ENCODE measurements around the gene EPN3.

Gene EPN3

DNA sequence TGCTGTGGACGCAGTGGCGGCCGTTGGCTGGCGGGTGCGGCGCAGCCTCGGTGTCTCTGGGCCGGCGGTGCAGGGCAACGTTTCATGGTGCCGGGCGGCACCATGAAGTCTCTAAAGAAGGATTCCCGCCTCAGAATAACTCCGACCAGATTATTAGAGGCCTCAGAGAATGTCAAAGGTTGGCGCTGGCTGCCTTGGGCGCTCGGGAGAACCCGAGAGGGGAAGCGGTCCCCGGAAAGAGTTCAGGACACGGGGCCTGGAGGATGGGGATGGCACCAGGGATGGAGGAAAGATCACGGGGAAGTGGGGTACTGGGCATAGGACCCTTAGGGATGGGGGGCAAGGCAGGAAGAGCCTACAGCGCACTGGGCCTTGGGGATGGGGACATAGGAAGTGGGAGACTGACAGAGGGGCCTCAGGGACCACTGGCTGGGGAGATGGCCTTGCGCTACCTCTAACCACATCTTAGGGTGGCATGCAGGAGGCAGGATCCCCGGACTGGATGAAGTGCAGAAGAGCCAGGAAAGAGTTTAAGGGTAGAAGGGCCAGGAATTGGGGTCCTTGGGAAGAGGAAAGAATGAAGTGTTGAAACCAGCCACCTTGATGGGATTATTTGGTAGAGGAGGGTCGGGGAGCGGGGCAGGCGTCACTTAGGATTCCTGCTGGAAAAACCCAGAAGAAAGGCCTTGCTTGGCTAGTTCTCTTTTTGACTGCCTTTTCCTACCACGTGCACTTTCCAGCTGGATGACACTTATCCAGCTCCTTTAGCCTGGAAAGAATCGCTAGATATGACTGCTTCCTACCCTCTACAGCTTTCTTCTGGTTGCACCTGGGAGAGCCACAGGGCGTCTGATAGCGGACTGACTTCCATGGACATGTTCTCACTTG lies 23.7 kb upstream of the EPN3 start:
- POLR2A ChIA-PET, result interaction anchor here (0.6 to 1.1 kb wide), 2 partner anchors 13 to 428 kb away, joined by 3 read pairs; no protein-coding TSS in a partner anchor

DNA sequence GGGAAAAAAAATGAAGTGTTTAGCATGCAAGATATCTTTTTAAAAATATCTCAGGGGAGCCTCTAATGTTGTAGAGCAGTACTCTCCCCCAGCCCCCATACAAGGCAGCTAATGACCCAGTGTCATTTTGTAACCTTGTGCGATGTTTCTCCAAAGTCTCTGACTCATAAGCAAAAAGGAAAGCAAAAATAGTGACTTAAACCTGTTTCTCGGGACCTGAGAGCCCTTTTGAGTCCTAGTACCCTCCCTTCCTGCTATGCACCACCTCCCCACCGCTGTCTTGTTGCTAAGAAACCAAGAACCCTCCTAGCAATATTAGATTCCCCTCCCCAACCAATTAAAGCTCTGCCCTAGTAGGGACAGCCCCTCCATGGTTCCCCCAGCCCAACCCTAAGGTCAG lies 21.5 kb upstream of the EPN3 start:
- Histone ChIP-seq H3K27ac (ENCODE audit: extremely low read depth, low read depth, low read length) (no peak overlapping the region), H3K36me3 (ENCODE audit: control insufficient read depth in 2 of 2, insufficient read depth in 1 of 2, low read length in 2 of 2) (no peaks in the 10 kb centered on the region), H3K9me3 (ENCODE audit: control insufficient read depth, insufficient read depth, low read depth, low read length) (no peaks in the 10 kb centered on the region), H3K4me1 (ENCODE audit: control insufficient read depth, insufficient read depth, low read length) (no peaks in the 10 kb centered on the region), H3K4me3 (ENCODE audit: low read depth, low read length) (no peak overlapping the region)
- TF ChIP-seq ZNF341 (tag by site-specific recombination; IDR thresholded peaks at IDR 0.05; ENCODE audit: low read depth), result peak; percentile 96
- no peak for TF ChIP-seq ZNF404 (tag by site-specific recombination; IDR thresholded peaks at IDR 0.05)
- TF ChIP-seq, protein P1, sequence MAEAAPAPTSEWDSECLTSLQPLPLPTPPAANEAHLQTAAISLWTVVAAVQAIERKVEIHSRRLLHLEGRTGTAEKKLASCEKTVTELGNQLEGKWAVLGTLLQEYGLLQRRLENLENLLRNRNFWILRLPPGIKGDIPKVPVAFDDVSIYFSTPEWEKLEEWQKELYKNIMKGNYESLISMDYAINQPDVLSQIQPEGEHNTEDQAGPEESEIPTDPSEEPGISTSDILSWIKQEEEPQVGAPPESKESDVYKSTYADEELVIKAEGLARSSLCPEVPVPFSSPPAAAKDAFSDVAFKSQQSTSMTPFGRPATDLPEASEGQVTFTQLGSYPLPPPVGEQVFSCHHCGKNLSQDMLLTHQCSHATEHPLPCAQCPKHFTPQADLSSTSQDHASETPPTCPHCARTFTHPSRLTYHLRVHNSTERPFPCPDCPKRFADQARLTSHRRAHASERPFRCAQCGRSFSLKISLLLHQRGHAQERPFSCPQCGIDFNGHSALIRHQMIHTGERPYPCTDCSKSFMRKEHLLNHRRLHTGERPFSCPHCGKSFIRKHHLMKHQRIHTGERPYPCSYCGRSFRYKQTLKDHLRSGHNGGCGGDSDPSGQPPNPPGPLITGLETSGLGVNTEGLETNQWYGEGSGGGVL (tag by site-specific recombination; IDR thresholded peaks at IDR 0.05), result 0 out of 2 replicates have a peak, but pooled peaks have one; percentile 10
- CTCF ChIA-PET, result interaction anchor here (0.9 to 2.1 kb wide), 2 partner anchors 10 to 26 kb away, joined by 4 to 11 read pairs; no protein-coding TSS in a partner anchor
- POLR2A ChIA-PET, result no interaction called here

More for the DNA sequence above, 23.7 kb upstream of the EPN3 start:
- Histone ChIP-seq H3K4me3 (ENCODE audit: low read depth, low read length) (no peak overlapping the region; the same call in 1 of the 2 replicates), H3K4me1 (ENCODE audit: control insufficient read depth, insufficient read depth, low read length) (no peaks in the 10 kb centered on the region), H3K36me3 (ENCODE audit: control insufficient read depth in 2 of 2, insufficient read depth in 1 of 2, low read length in 2 of 2) (no peaks in the 10 kb centered on the region), H3K9me3 (ENCODE audit: control insufficient read depth, insufficient read depth, low read depth, low read length) (no peaks in the 10 kb centered on the region), H3K27ac (ENCODE audit: extremely low read depth, low read depth, low read length) (no peak overlapping the region)
- TF ChIP-seq ZNF26 (tag by site-specific recombination; IDR thresholded peaks at IDR 0.05) (no peak), ZNF211 (tag by site-specific recombination; IDR thresholded peaks at IDR 0.05; ENCODE audit: low read depth) (no peak), OVOL3 (tag by site-specific recombination; IDR thresholded peaks at IDR 0.05) (no peak), CTCF (tag by site-specific recombination; IDR thresholded peaks at IDR 0.05) (no peak), ZBTB49 (tag by site-specific recombination; IDR thresholded peaks at IDR 0.05; ENCODE audit: low read depth) (no peak)
- CTCF ChIA-PET, result interaction anchor here (0.6 to 1.8 kb wide), 2 partner anchors 8 to 147 kb away, joined by 3 to 9 read pairs; no protein-coding TSS in a partner anchor

DNA sequence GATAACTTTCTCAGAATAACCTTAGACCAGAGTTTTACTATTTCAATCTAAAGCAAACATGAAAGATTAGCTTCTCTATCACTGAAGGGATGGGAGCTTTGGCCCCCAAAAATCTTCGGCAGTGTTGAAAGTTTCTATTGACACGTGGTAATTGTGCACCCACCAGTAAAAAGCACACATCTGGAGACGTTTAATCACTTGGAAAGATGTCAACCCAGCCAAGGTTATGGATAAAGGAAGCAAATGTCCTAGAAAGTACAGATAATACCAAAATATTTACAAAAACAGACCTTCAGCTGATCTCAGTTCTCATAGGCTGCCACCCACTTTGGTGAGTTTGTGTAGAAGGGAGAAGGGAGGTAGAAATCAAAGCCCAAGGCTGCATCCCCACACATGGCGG lies 19.0 kb upstream of the EPN3 start:
- H3K27ac ChIP-seq (ENCODE audit: extremely low read depth, low read depth, low read length), result no peak overlapping the region
- H3K9me3 ChIP-seq (ENCODE audit: control insufficient read depth, insufficient read depth, low read depth, low read length), result no peaks in the 10 kb centered on the region
- POLR2A ChIA-PET, result no interaction called here
- CTCF ChIA-PET, result interaction anchor here (0.6 to 1.0 kb wide), 2 partner anchors 12 to 246 kb away, joined by 3 to 6 read pairs; no protein-coding TSS in a partner anchor
- no peak overlapping the region for H3K4me3 ChIP-seq (ENCODE audit: low read depth, low read length)
- no peaks in the 10 kb centered on the region for H3K36me3 ChIP-seq (ENCODE audit: control insufficient read depth in 2 of 2, insufficient read depth in 1 of 2, low read length in 2 of 2)
- H3K4me1 ChIP-seq (ENCODE audit: control insufficient read depth, insufficient read depth, low read length), result no peaks in the 10 kb centered on the region
- TF ChIP-seq ZNF645 (tag by site-specific recombination; IDR thresholded peaks at IDR 0.05) (no peak), ZNF560 (tag by site-specific recombination; IDR thresholded peaks at IDR 0.05; ENCODE audit: borderline replicate concordance) (no peak), TRIM28 (IDR thresholded peaks at IDR 0.05; ENCODE audit: borderline replicate concordance, low read length) (no peak), ZNF341 (tag by site-specific recombination; IDR thresholded peaks at IDR 0.05; ENCODE audit: low read depth) (no peak), WT1 (tag by site-specific recombination; IDR thresholded peaks at IDR 0.05) (no peak), ZNF792 (tag by site-specific recombination; IDR thresholded peaks at IDR 0.05) (no peak), ZNF488 (tag by site-specific recombination; IDR thresholded peaks at IDR 0.05) (no peak)
- TF ChIP-seq, protein P2, sequence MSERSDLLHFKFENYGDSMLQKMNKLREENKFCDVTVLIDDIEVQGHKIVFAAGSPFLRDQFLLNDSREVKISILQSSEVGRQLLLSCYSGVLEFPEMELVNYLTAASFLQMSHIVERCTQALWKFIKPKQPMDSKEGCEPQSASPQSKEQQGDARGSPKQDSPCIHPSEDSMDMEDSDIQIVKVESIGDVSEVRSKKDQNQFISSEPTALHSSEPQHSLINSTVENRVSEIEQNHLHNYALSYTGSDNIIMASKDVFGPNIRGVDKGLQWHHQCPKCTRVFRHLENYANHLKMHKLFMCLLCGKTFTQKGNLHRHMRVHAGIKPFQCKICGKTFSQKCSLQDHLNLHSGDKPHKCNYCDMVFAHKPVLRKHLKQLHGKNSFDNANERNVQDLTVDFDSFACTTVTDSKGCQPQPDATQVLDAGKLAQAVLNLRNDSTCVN (tag by site-specific recombination; optimal IDR thresholded peaks at IDR 0.05), result no peak

Data from HEK293 (cell line).